ENCODE results near the gene MTMR11.

GRCh38 chr1:149925345-149925744, 11.3 kb downstream of the MTMR11 start:
- TF ChIP-seq EZH2 (optimal IDR thresholded peaks at IDR 0.05; ENCODE audit: low read depth, low read length), result no peak
- TF ChIP-seq, protein P1, sequence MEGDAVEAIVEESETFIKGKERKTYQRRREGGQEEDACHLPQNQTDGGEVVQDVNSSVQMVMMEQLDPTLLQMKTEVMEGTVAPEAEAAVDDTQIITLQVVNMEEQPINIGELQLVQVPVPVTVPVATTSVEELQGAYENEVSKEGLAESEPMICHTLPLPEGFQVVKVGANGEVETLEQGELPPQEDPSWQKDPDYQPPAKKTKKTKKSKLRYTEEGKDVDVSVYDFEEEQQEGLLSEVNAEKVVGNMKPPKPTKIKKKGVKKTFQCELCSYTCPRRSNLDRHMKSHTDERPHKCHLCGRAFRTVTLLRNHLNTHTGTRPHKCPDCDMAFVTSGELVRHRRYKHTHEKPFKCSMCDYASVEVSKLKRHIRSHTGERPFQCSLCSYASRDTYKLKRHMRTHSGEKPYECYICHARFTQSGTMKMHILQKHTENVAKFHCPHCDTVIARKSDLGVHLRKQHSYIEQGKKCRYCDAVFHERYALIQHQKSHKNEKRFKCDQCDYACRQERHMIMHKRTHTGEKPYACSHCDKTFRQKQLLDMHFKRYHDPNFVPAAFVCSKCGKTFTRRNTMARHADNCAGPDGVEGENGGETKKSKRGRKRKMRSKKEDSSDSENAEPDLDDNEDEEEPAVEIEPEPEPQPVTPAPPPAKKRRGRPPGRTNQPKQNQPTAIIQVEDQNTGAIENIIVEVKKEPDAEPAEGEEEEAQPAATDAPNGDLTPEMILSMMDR (IDR thresholded peaks at IDR 0.05; ENCODE audit: low read length), result no peak
- no peak for TF ChIP-seq EZH2phosphoT487 (IDR thresholded peaks at IDR 0.05; ENCODE audit: low read length)

Measured in MM.1S (cell line).